Measurements from ENCODE around the gene ZNF446. TPM values are rescaled to one million over a fixed set of nuclear protein-coding genes. Genes with fewer than 3 reads are reported as not detected.

ZNF446 gene
- total and polyA plus RNA-seq, 10 of the 15 experiments (the other 5 are each of a cell fraction or from before 2014, with no cell fraction given) = 0.14 to 6.9 (median 4.1) TPM

GRCh38 chr19:58521651-58522050 lies 45.5 kb downstream of the ZNF446 start (continued):
- TF ChIP-seq FOXK2 (IDR thresholded peaks at IDR 0.05) (no peak), CREM (IDR thresholded peaks at IDR 0.05; ENCODE audit: low read depth) (no peak), IKZF1 (conservative IDR thresholded peaks at IDR 0.05) (no peak), MEF2B (IDR thresholded peaks at IDR 0.05; ENCODE audit: partially characterized antibody, poor library complexity, severe bottlenecking) (no peak), BMI1 (IDR thresholded peaks at IDR 0.05; ENCODE audit: borderline replicate concordance) (no peak), KDM1A (IDR thresholded peaks at IDR 0.05; ENCODE audit: borderline replicate concordance) (no peak), MTA3 (IDR thresholded peaks at IDR 0.05; ENCODE audit: borderline replicate concordance, low read length) (no peak)
- TF ChIP-seq, protein P1, sequence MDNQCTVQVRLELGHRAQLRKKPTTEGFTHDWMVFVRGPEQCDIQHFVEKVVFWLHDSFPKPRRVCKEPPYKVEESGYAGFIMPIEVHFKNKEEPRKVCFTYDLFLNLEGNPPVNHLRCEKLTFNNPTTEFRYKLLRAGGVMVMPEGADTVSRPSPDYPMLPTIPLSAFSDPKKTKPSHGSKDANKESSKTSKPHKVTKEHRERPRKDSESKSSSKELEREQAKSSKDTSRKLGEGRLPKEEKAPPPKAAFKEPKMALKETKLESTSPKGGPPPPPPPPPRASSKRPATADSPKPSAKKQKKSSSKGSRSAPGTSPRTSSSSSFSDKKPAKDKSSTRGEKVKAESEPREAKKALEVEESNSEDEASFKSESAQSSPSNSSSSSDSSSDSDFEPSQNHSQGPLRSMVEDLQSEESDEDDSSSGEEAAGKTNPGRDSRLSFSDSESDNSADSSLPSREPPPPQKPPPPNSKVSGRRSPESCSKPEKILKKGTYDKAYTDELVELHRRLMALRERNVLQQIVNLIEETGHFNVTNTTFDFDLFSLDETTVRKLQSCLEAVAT (IDR thresholded peaks at IDR 0.05) = no peak
- TF ChIP-seq, protein P2, sequence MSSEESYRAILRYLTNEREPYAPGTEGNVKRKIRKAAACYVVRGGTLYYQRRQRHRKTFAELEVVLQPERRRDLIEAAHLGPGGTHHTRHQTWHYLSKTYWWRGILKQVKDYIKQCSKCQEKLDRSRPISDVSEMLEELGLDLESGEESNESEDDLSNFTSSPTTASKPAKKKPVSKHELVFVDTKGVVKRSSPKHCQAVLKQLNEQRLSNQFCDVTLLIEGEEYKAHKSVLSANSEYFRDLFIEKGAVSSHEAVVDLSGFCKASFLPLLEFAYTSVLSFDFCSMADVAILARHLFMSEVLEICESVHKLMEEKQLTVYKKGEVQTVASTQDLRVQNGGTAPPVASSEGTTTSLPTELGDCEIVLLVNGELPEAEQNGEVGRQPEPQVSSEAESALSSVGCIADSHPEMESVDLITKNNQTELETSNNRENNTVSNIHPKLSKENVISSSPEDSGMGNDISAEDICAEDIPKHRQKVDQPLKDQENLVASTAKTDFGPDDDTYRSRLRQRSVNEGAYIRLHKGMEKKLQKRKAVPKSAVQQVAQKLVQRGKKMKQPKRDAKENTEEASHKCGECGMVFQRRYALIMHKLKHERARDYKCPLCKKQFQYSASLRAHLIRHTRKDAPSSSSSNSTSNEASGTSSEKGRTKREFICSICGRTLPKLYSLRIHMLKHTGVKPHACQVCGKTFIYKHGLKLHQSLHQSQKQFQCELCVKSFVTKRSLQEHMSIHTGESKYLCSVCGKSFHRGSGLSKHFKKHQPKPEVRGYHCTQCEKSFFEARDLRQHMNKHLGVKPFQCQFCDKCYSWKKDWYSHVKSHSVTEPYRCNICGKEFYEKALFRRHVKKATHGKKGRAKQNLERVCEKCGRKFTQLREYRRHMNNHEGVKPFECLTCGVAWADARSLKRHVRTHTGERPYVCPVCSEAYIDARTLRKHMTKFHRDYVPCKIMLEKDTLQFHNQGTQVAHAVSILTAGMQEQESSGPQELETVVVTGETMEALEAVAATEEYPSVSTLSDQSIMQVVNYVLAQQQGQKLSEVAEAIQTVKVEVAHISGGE (CRISPR knock-in tag; IDR thresholded peaks at IDR 0.05) = no peak

- RAD21 ChIA-PET (ENCODE audit: unreplicated experiment) = no interaction called here
- BruUV-seq (replicated peaks) = no TSS peak
- no peak for DNase-seq (ENCODE audit: low read depth, low spot score)
- WGBS (ENCODE audit: insufficient coverage, insufficient replicate concordance, low lambda C conversion rate, missing lambda C conversion rate) = 75% methylated on average over 3 of the region's 3 CpGs
- Histone ChIP-seq H3K4me1 (ENCODE audit: control insufficient read depth, insufficient read depth, low read length) (peaks cover 8% of the 10 kb centered on the region), H3K27ac (ENCODE audit: control insufficient read depth, insufficient read depth) (no peak overlapping the region), H3K9ac (ENCODE audit: control insufficient read depth, insufficient read depth, low read length) (no peak overlapping the region), H3K36me3 (ENCODE audit: control insufficient read depth in 2 of 2, insufficient read depth in 2 of 2, low read length in 1 of 2) (no peaks in the 10 kb centered on the region), H3K4me3 (no peak overlapping the region), H3K9me3 (replicated peaks; ENCODE audit: control insufficient read depth, insufficient read depth, low read length) (no peaks in the 10 kb centered on the region), H3K4me2 (ENCODE audit: control insufficient read depth, insufficient read depth) (no peak overlapping the region), H3K79me2 (ENCODE audit: control insufficient read depth, insufficient read depth, low read length) (peaks cover 15% of the 10 kb centered on the region), H4K20me1 (ENCODE audit: control insufficient read depth, insufficient read depth) (no peaks in the 10 kb centered on the region), H3K27me3 (replicated peaks in 1 of 2; ENCODE audit: control insufficient read depth in 2 of 2, insufficient read depth in 2 of 2, low read length in 1 of 2) (no peaks in the 10 kb centered on the region), H2AFZ (ENCODE audit: control insufficient read depth, low read depth, low read length) (no peak overlapping the region)
- POLR2A ChIA-PET = interaction anchor here (0.6 kb wide), 1 partner anchor 34 kb away, joined by 3 read pairs; no protein-coding TSS in a partner anchor
- ATAC-seq = no peak
- SMC1A ChIA-PET (ENCODE audit: uncharacterized antibody, unreplicated experiment) = no interaction called here
- intact Hi-C loops (cut with micrococcal nuclease; ENCODE audit: unreplicated experiment) (no loop called here), in situ Hi-C loops (cut with MboI) (no loop called here)
- CTCF ChIA-PET = no interaction called here
- FAIRE-seq = no peak
- no peak for TF ChIP-seq SMAD1 (IDR thresholded peaks at IDR 0.05; ENCODE audit: low read depth, partially characterized antibody)
- TF ChIP-seq, protein P3, sequence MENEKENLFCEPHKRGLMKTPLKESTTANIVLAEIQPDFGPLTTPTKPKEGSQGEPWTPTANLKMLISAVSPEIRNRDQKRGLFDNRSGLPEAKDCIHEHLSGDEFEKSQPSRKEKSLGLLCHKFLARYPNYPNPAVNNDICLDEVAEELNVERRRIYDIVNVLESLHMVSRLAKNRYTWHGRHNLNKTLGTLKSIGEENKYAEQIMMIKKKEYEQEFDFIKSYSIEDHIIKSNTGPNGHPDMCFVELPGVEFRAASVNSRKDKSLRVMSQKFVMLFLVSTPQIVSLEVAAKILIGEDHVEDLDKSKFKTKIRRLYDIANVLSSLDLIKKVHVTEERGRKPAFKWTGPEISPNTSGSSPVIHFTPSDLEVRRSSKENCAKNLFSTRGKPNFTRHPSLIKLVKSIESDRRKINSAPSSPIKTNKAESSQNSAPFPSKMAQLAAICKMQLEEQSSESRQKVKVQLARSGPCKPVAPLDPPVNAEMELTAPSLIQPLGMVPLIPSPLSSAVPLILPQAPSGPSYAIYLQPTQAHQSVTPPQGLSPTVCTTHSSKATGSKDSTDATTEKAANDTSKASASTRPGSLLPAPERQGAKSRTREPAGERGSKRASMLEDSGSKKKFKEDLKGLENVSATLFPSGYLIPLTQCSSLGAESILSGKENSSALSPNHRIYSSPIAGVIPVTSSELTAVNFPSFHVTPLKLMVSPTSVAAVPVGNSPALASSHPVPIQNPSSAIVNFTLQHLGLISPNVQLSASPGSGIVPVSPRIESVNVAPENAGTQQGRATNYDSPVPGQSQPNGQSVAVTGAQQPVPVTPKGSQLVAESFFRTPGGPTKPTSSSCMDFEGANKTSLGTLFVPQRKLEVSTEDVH (IDR thresholded peaks at IDR 0.05; ENCODE audit: low read depth, partially characterized antibody) = no peak
- TF ChIP-seq KAT2A (conservative IDR thresholded peaks at IDR 0.05; ENCODE audit: control insufficient read depth, low read depth, low read length) = no peak
- TF ChIP-seq, protein P4, sequence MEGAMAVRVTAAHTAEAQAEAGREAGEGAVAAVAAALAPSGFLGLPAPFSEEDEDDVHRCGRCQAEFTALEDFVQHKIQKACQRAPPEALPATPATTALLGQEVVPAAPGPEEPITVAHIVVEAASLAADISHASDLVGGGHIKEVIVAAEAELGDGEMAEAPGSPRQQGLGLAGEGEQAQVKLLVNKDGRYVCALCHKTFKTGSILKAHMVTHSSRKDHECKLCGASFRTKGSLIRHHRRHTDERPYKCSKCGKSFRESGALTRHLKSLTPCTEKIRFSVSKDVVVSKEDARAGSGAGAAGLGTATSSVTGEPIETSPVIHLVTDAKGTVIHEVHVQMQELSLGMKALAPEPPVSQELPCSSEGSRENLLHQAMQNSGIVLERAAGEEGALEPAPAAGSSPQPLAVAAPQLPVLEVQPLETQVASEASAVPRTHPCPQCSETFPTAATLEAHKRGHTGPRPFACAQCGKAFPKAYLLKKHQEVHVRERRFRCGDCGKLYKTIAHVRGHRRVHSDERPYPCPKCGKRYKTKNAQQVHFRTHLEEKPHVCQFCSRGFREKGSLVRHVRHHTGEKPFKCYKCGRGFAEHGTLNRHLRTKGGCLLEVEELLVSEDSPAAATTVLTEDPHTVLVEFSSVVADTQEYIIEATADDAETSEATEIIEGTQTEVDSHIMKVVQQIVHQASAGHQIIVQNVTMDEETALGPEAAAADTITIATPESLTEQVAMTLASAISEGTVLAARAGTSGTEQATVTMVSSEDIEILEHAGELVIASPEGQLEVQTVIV (IDR thresholded peaks at IDR 0.05; ENCODE audit: borderline replicate concordance, partially characterized antibody) = no peak
- TF ChIP-seq MEF2B (IDR thresholded peaks at IDR 0.05; ENCODE audit: partially characterized antibody, poor library complexity, severe bottlenecking) = no peak
Observed at GRCh38 chr19:58522709-58523108, 46.6 kb downstream of the ZNF446 start.
